HG03196 (cell line): ENCODE measurements around the gene SLC4A2.

ENCODE experiments used
- ATAC-seq: cut with Tn5 transposase; IDR thresholded peaks from one replicate; pipeline ENCODE4 v1.9.1; 2021; ENCODE audit not compliant: unreplicated experiment

The SLC4A2 gene

DNA sequence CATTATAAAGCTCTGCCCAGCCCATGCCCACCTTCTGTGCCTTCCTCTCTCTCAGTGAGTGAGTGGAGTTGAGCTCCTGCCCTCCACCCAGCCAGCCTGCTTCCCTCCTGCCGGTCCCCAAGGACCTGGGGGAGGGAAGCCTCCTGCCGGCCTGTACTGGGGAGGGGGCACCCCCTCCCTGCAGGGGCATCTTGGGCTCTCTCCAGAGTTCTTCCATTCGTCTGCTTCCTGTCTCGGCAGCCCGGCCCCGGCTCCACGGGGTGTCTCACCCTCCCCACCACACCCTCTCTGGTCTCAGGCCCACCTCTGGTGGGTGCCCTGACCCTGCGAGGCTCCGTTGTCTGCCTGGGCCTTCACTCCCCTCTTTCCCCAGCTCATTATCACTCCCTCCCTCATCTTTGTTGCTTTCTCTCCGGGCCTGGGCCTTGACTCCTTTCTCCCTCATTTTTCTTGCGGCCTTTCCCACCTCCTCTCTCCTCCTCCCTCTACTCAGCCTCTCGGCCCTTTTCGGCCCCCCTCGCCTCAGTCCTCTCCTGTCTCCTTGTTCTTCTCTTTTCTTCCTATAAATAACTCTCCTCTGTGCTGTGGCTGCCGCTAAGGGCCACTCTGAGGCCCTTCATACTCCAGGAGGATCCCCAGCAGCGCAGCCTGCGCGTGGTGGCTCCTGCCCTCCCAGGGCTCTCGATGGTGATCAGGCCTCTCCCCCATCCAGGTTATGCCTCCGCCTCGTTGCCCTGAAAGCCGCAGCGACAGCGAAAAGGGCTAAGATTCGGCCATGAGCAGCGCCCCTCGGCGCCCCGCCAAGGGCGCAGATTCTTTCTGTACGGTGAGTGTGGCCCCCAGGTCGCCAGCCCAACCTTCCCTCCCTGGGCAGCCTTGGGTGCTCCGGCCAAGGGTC lies 2.1 kb downstream of the SLC4A2 start:
- ATAC-seq = no peak

DNA sequence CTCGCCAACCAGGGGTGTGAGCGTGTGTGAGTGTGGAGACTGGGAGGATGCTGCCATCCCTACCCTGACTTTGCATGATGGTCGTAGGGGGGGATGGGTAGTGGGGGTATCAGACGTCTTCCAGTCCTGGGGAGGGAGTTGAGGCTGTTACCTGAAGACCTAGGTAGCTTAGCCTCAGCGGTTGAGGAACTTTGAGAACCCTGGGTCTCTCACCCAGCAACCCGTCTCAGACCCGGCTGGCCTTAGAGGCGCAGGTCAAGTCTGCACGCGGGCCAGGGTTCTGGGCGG lies 2.7 kb downstream of the SLC4A2 start:
- ATAC-seq = no peak

DNA sequence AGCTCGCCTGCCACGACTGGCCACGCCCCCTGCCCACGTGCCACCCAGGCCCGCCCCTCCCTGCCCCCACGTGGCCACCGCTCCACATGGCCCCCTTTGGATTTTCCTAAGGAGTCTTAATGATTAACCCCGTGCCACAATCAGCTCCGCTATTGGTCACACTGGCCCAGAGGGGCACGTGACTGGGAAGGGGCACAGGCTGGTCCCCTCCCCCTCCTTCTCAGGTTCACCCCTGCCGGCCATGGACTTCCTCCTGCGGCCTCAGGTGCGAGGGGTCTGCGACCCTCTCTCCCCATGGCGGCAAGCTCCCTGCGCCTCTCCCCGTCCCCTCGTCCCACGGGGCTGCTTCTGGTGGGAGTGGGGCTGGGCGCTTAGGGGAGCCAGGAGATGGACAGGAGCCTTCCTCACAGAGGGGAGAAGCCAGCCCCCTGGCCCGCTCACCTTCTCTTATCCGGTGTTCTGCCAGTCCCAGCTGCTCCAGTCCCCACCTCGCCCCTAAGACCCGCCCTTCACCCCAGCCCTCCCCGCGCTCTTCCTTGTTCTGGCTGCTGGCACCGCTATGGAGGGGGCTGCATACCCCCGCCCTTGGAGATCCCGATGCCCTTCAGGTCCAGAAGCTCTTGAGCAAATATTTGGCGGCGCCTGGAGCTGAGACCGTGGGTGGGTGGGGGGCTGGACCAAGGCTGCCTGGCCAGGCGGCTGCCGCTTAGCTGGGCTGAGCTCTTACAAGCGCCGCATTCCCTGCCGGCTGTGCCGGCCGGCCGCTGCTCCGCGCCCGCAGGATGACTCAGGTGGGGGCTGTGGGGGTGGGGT lies 3.2 kb downstream of the SLC4A2 start:
- ATAC-seq = no peak

DNA sequence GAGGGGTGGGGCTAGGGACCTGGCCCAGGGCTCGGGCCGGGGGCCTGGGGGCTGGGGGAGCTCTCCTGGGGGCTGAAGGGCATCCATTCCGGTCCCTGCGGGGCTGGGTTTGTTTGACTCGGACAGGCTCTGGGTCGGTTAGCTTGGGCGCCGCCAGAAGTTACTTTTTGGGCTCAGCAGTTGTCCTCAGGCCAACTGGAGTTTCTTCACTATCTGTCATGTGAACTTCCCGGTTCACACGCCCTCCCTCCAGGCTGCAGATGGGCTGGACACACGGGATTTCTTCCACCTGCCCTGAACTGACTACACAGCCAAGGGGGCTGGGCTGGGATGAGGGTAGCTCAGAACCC lies 3.8 kb downstream of the SLC4A2 start:
- ATAC-seq = no peak

DNA sequence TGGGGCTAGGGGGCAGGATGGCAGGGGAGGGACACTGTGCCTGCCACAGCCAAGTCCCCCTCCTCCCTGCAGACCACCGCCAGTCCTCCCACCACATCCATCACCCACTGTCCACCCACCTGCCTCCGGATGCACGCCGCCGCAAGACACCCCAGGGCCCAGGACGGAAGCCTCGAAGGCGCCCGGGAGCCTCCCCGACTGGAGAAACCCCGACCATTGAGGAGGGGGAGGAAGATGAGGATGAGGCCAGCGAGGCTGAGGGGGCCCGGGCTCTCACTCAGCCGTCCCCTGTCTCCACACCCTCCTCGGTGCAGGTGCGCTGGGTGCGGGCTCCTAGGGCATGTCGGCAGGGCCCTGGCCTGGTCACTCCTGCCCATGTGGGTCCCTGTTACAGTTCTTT lies 5.1 kb downstream of the SLC4A2 start:
- no peak for ATAC-seq

DNA sequence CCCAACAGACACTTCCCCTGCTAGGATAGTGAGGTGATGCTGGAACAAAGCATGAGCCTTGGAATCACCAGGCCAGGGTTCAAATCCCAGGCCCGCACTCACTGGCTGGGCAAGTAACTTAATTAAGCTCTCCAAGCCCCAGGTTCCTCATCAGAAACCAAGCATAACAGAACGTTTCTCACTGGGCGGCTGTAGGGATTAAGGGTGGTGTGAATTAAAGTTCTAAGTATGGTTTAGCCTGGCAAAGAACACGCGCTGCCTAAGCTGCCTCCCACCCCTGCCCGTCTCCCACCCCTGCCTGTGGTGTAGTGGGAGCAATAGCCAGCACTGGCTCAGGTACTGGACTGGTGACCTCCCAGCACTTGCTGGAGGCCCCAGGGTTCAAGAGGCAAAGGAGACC lies 5.6 kb downstream of the SLC4A2 start:
- ATAC-seq = no peak

DNA sequence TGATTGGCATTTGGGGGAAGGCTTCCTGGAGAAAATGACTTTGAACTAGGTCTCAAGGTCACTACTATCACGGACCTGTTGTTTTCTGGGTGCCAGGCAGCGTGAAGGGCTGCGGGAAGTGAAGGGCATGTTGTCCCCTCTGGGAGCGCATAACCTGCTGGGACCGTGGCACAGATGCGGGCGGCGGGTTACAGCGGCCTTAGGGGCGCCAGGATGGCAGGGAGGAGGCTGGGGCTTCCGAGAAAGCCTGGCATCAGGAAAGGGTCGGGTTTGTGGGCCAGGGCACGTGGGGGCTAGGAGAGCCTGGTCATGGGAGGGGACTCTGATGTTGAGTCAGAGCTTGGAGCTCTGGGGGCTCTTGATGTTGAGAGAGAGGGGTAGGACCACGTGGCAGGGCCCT lies 6.1 kb downstream of the SLC4A2 start:
- ATAC-seq = no peak

DNA sequence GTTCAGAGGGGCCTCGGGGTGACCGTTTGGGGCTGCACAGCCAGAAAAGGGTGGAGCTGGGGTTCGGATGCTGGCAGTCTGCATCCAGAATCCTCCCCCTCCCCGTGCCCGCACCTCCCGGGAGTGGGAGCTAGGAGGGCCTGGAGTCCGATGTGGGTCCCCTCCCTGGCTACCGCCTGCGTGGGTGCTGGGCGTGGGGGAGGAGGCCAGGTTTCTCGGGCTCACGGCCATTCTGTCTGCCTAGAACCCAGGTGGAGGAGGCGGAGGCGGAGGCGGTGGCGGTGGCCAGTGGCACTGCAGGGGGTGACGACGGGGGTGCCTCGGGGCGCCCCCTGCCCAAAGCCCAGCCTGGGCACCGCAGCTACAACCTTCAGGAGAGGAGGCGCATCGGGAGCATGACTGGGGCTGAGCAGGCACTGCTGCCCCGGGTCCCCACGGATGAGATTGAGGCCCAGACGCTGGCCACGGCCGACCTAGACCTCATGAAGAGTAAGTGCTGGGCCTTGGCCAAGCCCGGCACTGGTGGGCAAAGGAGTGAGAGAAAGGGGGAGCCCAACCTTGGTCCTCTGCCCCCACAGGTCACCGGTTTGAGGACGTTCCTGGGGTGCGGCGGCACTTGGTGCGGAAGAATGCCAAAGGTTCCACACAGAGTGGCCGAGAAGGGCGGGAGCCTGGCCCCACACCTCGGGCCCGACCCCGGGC lies 7.0 kb downstream of the SLC4A2 start:
- no peak for ATAC-seq

DNA sequence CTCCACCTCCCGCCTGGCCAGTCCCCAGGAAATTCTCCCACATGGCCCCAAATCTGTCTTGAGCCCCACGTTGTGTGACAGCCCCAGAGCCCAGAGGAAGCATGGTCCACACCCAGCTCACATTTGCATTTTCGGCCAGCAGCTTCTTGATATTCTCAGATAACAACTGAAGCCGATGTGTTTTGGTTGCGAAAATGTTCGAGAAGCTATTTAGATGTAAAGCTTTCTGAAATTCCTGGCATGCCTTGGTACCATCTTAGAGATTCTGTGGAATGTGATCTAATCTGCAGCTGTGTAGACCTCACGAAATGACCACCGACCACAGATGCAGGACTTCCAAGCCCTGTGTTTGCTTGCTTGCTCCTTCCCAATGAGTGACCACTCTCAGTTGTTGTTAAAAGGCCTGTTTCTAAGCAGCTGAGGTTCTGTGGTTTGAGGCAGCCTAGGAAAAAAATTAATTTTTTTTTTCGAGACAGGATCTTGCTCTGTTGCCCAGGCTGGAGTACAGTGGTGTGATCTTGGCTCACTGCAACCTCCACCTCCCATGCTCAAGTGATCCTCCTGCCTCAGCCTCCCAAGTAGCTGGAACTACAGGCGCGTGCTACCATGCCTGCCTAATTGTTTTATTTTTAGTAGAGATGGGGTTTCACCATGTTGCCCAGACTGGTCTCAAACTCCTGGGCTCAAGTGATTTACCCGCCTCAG lies 8.8 kb downstream of the SLC4A2 start:
- ATAC-seq = no peak

DNA sequence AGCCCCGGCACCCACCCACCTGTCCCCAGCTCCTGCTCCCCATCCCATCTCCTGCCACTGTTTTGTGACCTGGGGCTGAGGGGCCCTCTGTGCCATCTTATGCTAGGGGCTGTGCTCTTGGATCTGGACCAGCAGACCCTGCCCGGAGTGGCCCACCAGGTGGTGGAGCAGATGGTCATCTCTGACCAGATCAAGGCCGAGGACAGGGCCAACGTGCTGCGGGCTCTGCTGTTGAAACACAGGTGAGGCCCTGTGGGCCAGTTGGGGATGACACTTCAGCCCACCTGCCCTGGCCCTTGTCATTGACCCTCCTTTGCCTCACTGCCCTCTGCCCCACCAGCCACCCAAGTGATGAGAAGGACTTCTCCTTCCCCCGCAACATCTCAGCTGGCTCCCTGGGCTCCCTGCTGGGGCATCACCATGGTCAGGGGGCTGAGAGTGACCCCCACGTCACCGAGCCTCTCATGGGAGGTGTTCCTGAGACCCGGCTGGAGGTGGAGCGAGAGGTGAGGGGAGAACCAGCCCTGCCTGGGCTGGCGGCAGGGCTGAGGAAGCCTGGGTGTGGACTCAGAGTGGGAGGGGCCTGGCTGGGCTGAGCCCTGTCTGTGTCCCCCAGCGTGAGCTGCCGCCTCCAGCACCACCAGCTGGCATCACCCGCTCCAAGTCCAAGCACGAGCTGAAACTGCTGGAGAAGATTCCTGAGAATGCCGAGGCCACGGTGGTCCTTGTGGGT lies 10.6 kb downstream of the SLC4A2 start:
- no peak for ATAC-seq

DNA sequence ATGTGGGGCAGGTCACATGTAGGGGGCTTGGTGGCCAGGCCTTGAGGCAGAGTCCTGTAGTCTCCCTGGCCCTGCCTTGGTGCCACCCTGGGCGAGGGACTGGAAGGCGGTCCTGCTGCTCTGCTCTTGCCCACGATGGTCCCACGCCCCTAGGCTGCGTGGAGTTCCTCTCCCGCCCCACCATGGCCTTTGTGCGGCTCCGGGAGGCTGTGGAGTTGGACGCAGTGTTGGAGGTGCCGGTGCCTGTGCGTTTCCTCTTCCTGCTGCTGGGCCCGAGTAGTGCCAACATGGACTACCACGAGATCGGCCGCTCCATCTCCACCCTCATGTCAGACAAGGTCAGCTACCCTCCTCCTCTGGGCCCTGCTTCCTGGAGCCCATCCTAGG lies 11.2 kb downstream of the SLC4A2 start:
- no peak for ATAC-seq

DNA sequence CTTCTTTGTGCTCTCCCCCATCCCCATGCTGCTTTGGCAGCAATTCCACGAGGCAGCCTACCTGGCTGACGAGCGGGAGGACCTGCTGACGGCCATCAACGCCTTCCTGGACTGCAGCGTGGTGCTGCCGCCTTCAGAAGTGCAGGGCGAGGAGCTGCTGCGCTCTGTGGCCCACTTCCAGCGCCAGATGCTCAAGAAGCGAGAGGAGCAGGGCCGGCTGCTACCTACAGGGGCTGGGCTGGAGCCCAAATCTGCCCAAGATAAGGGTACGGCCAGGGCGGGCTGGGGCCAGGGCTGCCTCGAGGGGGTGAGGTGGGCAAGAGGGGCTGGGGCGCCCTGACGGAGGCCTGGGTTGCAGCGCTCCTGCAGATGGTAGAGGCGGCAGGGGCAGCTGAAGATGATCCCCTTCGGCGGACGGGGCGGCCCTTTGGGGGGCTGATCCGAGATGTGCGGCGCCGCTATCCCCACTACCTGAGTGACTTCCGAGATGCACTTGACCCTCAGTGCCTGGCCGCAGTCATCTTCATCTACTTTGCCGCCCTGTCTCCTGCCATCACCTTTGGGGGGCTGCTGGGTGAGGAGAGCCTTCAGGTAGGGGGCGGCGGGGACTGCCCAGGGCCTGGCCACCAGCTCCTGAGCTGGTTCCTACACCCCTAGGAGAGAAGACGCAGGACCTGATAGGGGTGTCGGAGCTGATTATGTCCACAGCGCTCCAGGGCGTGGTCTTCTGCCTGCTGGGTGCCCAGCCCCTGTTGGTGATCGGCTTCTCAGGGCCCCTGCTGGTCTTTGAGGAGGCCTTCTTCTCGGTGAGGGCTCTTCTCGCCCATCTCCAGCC lies 11.9 kb downstream of the SLC4A2 start:
- no peak for ATAC-seq

DNA sequence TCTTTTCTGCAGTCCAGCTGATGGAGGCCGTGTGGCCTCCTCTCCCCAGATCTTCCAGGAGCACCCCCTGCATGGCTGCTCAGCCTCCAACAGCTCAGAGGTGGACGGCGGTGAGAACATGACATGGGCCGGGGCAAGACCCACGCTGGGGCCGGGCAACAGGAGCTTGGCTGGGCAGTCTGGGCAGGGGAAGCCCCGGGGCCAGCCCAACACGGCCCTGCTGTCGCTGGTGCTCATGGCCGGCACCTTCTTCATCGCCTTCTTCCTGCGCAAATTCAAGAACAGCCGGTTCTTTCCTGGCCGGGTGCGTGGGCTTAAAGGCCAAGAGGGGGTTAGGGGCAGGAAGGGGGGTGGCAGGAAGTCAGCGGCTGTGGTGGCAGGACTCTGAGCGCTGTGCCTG lies 14.6 kb downstream of the SLC4A2 start:
- ATAC-seq = no peak

DNA sequence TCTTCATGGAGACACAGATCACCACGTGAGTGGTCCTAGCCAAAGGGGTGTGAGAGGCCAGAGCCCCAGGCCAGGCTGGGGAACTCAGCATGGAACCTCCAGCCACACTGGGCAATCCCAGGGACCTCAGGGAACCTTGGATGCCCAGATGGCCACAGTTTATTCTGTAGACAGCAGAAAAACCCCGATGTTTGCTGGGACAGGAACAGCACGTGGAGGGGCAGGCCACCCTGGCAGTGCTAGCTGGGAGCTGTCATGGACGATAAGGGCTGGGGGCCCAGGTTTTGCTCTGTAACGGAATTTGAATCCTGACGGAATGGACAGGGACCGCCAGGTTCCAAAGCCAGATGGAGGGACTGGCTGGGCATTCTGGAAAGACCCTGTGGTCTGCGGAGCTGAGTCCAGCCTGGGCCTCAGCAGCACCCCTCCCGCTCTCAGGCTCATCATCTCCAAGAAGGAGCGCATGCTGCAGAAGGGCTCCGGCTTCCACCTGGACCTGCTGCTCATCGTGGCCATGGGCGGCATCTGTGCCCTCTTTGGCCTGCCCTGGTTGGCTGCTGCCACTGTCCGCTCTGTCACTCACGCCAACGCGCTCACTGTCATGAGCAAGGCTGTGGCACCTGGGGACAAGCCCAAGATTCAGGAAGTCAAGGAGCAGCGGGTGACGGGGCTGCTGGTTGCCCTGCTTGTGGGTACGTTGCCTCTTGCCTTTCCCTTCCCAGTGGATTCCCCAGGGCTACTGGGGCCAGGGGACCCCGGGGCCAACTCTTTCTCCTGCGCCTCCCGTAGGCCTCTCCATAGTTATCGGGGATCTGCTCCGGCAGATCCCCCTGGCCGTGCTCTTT lies 15.7 kb downstream of the SLC4A2 start:
- ATAC-seq = no peak

DNA sequence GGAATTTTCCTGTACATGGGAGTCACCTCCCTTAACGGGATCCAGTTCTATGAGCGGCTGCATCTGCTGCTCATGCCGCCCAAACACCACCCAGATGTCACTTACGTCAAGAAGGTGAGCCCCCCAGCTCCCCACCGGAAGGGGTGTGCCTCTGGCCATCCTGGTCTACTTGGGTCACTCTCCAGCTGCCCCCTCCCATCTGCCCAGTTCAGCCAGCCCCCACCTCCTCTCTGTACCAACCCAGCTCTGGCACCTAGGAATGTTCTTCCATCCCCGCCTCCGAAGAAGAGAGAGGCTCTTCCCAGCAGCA lies 16.2 kb downstream of the SLC4A2 start:
- no peak for ATAC-seq

DNA sequence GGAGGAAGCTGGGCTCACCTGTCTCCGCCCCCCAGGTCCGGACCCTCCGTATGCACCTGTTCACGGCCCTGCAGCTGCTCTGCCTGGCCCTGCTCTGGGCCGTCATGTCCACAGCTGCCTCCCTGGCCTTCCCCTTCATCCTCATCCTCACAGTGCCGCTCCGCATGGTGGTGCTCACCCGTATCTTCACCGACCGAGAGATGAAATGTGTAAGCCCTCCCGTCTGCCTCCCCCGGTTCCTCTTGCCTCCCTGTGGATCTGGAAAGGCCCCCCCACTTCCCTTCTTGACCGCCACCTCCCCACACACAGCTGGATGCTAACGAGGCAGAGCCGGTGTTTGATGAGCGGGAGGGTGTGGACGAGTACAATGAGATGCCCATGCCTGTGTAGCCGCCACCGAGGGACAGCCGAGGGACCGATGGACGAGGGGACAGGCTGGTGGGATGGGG lies 16.6 kb downstream of the SLC4A2 start:
- ATAC-seq = no peak

DNA sequence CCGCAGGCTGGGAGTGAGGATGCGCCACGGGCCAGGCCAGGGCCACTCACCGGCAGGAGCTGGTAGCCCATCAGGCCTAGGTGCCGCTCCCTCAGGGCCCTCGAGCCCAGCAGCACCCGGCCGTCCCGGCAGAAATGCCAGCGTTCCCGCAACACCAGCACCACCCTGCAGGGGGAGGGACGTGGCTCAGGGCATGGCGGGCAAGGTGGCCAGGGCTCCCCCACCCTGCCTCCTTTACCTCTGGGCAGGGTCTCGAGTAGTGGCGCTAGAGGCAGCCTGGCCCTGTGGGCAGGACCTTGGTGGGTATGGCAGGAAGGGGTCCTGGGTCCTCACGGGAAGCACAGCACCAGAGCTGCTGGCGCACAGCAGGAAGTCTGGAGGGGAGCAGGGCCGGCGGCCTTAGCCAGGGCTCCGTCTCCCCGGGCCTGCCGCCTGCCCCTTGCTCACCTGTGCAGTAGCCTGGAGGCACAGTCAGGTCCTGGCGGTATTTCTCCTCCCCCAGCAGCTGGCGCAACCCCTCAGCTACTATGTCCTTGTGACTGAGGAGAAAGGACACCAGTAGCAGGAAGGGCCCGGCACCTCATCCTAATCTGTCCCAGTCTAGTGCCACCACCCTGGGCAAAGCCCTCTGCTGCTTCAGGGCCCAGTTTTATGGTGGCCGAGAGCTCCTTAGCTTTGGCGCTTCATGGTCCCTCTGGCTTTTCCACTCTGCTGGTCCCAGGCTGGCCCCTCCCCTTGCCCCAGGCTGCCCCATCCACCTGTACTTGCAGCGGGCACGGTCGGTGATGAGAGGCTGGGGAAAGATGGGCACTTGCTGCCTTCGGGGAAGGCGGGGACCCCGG lies 17.7 kb downstream of the SLC4A2 start:
- ATAC-seq = no peak

DNA sequence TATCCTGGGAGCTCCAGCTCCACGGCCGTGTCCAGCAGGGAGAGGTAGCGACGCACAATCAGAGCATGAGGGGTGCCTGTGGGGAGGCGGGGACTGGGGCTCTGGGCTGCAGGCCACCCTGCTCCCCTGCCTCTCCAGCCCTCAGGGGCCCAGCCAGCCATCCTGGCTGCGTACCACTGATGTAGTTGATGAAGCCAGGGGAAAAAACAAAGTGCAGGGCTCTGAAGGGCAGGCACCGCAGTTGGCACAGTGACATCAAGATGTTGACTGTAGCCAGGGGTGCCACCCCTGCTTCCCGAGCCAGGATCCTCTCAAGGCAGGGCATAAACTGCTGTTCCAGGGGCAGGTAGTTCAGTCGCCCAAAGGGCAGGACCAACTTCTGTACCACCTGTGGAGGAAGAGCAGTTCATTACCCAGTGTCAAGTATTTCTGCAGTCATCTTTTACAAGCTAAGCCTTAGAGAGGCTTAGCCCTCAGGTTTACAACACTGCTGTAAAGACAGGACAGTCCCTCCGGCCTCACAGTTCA lies 18.4 kb downstream of the SLC4A2 start:
- ATAC-seq = no peak
